Measurements from ENCODE around the gene ARSD. TPM values are rescaled to one million over a fixed set of nuclear protein-coding genes. Genes with fewer than 3 reads are reported as not detected.

The ARSD gene
- total and polyA plus RNA-seq, 2 of the 13 experiments (the other 11 are each of a cell fraction or from before 2014, with no cell fraction given), result 4.8 to 6.8 TPM

DNA sequence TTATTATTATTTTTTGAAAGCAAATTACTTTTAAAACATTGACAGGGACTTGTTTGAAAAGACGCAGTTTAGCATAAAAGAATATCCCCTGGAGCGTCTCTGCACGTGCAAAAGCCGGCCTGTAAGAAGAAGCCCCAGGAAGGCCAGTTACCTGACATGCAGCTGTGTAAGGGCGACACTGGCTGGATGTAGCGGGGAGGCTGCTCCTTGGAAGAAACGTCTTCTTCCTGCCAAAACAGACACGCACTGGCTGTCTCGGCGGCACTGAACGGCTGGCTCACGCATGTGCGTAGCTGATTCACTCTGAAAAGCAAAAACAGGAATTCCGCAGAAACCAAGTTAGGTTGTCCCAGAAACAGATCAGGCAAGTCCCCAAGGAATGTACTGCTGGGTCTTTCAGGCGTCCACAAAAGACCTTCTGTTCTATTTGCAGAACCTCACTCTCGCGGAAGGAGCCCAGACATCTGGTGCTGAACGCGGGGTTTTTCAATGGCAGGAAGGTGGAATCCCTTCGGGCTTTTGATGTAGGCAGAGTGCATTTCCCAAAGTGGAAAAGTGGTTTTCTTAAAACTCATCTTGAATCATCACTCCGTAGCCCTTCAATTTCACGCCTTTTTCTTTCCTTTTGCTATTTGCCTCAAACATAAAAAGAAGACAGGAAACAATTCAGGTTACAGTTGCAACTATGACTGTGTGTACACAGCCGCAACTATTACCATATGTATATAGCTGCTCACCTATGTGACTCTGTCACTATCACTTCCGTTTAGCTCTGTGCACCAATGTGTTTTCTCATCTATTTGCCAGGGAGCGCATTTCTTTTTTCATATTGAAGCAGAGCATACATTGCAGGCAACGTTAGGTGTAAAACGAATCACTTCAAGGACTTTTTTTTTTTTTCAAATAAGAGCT is 39.1 kb upstream of the ARSD start:
- no peak overlapping the region for H3K4me2 ChIP-seq (ENCODE audit: low read depth, low read length)
- in situ Hi-C loops (cut with HindIII; ENCODE audit: extremely low pct_ligation_motif_present, low pct_unique_long_range_greater_than_20kb), result no loop called here
- H3K36me3 ChIP-seq (replicated peaks in 1 of 2; ENCODE audit: control insufficient read depth in 1 of 2, insufficient read depth in 2 of 2, low read length in 2 of 2), result no peaks in the 10 kb centered on the region
- H3K9me3 ChIP-seq (ENCODE audit: low read length), result no peaks in the 10 kb centered on the region
- no peak for TF ChIP-seq EP300 (IDR thresholded peaks at IDR 0.05; ENCODE audit: low read depth in 2 of 2, low read length in 2 of 2)
- no peak for TF ChIP-seq EP300 (CRISPR knock-in tag; IDR thresholded peaks at IDR 0.05; ENCODE audit: borderline replicate concordance)
- TF ChIP-seq SIX1 (CRISPR knock-in tag; IDR thresholded peaks at IDR 0.05; ENCODE audit: borderline replicate concordance), result no peak
- TF ChIP-seq ZNF232 (CRISPR knock-in tag; IDR thresholded peaks at IDR 0.05; ENCODE audit: borderline replicate concordance), result no peak
- no peak for TF ChIP-seq REPIN1 (CRISPR knock-in tag; IDR thresholded peaks at IDR 0.05; ENCODE audit: borderline replicate concordance, low read depth)
- TF ChIP-seq, protein P1, sequence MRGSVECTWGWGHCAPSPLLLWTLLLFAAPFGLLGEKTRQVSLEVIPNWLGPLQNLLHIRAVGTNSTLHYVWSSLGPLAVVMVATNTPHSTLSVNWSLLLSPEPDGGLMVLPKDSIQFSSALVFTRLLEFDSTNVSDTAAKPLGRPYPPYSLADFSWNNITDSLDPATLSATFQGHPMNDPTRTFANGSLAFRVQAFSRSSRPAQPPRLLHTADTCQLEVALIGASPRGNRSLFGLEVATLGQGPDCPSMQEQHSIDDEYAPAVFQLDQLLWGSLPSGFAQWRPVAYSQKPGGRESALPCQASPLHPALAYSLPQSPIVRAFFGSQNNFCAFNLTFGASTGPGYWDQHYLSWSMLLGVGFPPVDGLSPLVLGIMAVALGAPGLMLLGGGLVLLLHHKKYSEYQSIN (CRISPR knock-in tag; IDR thresholded peaks at IDR 0.05; ENCODE audit: borderline replicate concordance), result no peak
- no peak for TF ChIP-seq TCF7 (IDR thresholded peaks at IDR 0.05; ENCODE audit: low read depth)
- no peak for TF ChIP-seq ZNF775 (CRISPR knock-in tag; IDR thresholded peaks at IDR 0.05; ENCODE audit: borderline replicate concordance)
- TF ChIP-seq, protein P2, sequence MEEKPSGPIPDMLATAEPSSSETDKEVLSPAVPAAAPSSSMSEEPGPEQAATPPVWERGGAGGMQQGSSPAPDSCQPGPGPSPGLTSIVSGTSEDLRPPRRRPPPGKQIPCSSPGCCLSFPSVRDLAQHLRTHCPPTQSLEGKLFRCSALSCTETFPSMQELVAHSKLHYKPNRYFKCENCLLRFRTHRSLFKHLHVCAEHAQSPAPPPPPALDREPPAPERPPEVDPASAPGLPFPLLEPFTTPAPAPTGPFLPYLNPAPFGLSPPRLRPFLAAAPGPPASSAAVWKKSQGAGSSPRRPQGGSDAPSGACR (CRISPR knock-in tag; IDR thresholded peaks at IDR 0.05), result no peak
- TF ChIP-seq TCF7L2 (IDR thresholded peaks at IDR 0.05; ENCODE audit: low read depth, low read length), result no peak
- no peak for TF ChIP-seq ZNF251 (CRISPR knock-in tag; IDR thresholded peaks at IDR 0.05)
- TF ChIP-seq MTF1 (CRISPR knock-in tag; IDR thresholded peaks at IDR 0.05), result no peak
- no peak for TF ChIP-seq KMT2A (CRISPR knock-in tag; IDR thresholded peaks at IDR 0.05)
- TF ChIP-seq SOX6 (IDR thresholded peaks at IDR 0.05), result no peak
- TF ChIP-seq SOX6 (CRISPR knock-in tag; IDR thresholded peaks at IDR 0.05), result no peak
- TF ChIP-seq HMG20B (CRISPR knock-in tag; conservative IDR thresholded peaks at IDR 0.05), result no peak
- TF ChIP-seq ZNF224 (CRISPR knock-in tag; IDR thresholded peaks at IDR 0.05), result no peak
- no peak for TF ChIP-seq ZNF883 (CRISPR knock-in tag; IDR thresholded peaks at IDR 0.05; ENCODE audit: not compliant biosample characterization)
- TF ChIP-seq DMAP1 (CRISPR knock-in tag; IDR thresholded peaks at IDR 0.05), result no peak
- no peak for TF ChIP-seq ARNT (IDR thresholded peaks at IDR 0.05)
- no peak for TF ChIP-seq SNRNP70 (IDR thresholded peaks at IDR 0.05; ENCODE audit: low read depth, low read length)
- TF ChIP-seq RCOR2 (CRISPR knock-in tag; IDR thresholded peaks at IDR 0.05), result no peak
- FAIRE-seq, result no peak
- POLR2A ChIA-PET, result no interaction called here
- no peaks in the 10 kb centered on the region for H3K27me3 ChIP-seq (ENCODE audit: control insufficient read depth in 1 of 2, insufficient read depth in 2 of 2, low read length in 2 of 2)
- H3K4me3 ChIP-seq (replicated peaks in 1 of 3; ENCODE audit: insufficient read depth in 1 of 3, low read depth in 2 of 3, low read length in 3 of 3), result no peak overlapping the region
- H3K79me2 ChIP-seq (ENCODE audit: insufficient read depth, low read length), result peaks cover 3% of the 10 kb centered on the region
- intact Hi-C loops (cut with micrococcal nuclease; ENCODE audit: unreplicated experiment), result no loop called here
- H3K4me1 ChIP-seq (ENCODE audit: insufficient read depth, low read length), result 0 out of 2 replicates have a peak, but pooled peaks cover 6% of the 10 kb centered on the region
- no peak for DNase-seq (ENCODE audit: low spot score)
- BruUV-seq (replicated peaks), result no TSS peak
- no peak overlapping the region for H2AFZ ChIP-seq (ENCODE audit: low read length)
- ATAC-seq, result no peak
- no peak overlapping the region for H3K27ac ChIP-seq (ENCODE audit: extremely low read length, insufficient read depth, low read length)
- 78% methylated on average over 22 of the region's 27 CpGs for WGBS (ENCODE audit: low lambda C conversion rate)
- no peak overlapping the region for H3K9ac ChIP-seq (ENCODE audit: insufficient read depth, low read depth, low read length)
- CTCF ChIA-PET (ENCODE audit: low intra/inter-chr PET ratio, low total read pairs), result no interaction called here
- H4K20me1 ChIP-seq (ENCODE audit: insufficient read depth, low read length), result no peaks in the 10 kb centered on the region
